Femur (tissue), 1 donor: ENCODE results near the gene MYO3B.
"Not testable (repeated sequence)": the region's sequence is repeated elsewhere in the genome, so short reads cannot be mapped to it uniquely, and the experiment has no call there.

Source experiments
- DNase-seq: peaks from one replicate; pipeline ENCODE4 v3.0.0-alpha.2; 2017

The MYO3B gene

DNA sequence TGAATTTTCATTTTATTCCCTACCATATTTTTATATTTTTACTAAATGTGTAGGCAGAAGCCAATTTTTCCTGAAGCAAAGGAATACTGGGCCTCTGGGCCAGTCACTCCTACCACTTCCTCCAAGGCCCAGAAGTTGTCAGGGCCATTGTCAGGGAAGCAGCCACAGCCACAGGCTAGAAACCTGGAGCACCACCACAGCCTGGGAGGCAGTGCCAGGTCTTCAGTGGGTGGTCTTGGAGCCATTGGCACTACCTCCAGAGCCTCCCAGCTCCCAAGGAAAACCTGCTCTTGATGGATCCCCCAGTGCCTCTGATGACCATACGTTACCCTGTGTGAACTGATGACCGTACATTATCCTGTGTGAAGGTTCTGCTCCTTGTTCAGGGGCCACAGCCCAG lies 401.6 kb downstream of the MYO3B start:
- DNase-seq = no peak

DNA sequence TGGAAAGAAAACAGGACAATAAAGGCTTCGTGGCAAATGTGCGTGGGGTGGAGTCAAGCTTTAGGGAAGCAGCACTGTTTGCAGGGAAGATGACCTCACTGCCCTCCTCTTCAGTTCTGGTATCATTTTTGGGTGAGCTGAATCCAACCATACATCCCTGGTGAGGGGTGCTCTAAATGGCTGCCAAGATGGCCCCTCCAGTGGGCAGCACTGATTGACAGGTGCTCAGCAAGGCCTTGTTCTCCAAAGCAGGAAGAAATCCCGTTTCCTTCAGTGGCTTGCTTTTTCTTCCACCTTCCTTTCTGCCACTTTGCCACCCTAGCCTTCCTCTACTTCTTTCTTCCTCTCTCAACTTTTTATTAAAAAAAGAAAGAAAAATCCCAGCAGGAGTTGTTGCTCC lies 404.4 kb downstream of the MYO3B start:
- DNase-seq = no peak

DNA sequence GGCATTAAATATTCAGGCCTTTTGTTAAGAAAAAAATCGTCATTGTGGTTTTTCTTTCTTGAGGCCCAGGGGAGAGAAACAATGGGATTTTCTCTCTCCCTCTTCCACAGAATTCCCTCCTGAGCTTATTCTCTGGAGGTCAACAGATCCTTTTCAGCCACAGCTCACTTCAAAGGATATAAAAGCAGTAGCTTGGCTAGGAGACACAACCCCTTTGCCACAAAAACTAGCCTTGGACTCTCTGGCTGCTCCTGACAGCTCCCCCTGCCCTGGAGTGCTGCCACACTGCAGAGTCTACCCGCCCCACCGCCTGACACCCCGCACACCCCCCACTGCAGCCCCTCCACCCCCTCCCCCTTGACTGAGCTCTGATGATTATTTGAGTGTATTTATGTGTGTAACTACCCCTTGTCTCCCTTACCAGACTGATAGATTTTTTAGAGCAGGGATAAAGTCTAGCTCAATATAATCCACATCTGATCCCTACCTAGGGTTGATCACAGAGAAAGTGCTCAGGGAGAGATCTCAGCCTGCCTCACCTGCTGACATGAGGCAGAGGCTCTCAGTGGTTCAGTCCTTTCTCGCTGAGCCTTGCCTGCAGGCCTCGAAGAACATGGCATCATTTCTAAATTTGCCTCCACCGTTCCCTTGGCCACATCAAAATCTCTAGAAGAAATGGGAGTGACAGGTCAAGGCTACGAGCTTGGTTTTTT lies 405.0 kb downstream of the MYO3B start:
- DNase-seq = no peak

DNA sequence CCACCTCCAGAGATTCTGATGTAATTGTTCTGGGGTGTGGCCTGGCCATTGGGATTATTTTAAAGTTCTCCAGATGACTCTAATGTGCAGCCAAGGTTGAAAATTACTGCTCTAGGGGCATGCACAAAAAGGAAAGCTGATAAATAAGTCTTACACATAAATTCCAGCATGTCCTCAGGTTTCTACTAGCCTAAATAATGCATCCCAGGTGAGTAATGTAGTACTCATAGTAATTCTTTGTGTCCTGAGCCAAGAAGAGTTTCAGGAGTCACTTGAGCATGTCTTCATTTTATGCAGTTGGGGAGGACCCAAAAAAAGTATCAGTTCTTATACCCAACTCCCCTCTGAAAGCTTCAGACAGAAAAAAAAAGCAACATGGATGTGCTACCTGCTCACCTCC lies 407.1 kb downstream of the MYO3B start:
- no peak for DNase-seq

DNA sequence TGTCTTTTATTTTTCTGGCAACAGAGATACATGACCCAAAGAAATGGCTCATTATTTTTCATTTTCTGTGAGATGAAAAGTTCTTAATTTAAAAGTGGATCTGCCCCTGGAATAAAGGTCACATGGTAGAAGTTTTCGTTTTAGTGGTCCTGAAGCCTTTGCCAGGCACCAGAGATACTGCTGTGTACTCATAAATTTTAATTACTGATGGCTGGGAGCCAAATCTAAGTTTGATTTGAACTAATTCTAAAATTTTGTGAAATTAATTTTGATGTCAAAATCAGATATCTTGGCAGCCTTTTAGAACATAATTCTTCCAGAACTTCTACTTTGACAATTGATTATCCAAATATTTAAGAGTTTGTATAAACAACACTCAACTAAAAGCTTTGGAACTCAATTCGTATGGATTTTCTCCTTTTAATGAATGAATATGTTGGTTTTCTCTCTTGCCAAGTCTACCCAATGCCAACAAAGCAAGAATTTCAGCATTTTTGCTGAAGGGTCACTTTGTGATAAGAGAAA lies 408.7 kb downstream of the MYO3B start:
- DNase-seq = no peak

DNA sequence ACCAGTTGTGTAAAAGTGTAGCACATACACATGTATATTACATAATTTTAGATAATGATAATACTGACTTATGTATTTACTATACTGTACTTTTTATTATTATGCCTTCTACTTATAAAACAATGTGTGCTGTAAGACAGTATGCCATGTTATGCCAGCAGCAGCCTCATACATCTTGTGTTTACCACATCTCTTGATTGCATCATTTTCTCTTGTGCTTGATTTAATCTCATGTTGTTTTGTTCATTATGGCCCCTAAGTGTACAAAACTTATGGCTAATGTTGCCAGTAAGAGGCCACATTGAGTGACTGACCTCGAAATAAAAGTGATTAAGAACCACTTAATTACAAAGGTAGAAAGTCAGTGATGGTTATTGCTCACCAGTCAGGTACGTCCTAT lies 409.2 kb downstream of the MYO3B start:
- DNase-seq = no peak

DNA sequence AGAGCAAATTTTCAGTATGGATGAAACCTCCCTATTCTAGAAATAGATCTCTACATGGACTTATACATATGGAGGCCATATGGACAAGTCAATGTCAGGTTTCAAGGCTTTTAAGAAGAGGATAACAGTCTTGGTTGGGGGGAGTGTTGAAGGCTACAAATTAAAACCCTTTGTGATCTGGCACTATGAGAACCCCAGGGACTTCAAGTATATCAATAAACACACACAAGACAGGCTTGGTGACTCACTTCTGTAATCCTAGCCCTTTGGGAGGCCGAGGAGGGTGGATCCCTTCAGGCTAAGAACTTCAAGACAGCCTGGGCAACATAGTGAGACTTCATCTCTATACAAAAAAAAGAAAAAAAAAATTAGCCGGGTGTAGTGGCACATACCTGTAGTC lies 410.0 kb downstream of the MYO3B start:
- DNase-seq = no peak

DNA sequence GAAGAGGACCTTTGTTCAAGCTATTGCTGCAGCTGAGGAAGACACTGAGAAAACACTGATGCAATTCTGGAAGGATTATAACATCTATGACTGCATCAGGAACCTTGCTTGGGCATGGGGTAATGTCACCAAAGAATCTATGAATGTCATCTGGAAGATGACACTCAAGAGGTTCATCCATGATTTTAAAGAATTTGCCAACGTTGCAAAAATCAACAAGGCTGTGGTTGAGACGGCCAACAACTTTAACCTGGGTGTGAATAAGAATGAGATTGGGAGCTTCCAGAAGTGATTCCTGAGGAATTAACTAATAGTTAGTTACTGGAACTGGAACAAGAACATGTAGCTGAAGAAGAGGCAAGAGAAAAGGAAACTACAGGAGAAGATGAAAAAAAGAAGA lies 410.8 kb downstream of the MYO3B start:
- no peak for DNase-seq

DNA sequence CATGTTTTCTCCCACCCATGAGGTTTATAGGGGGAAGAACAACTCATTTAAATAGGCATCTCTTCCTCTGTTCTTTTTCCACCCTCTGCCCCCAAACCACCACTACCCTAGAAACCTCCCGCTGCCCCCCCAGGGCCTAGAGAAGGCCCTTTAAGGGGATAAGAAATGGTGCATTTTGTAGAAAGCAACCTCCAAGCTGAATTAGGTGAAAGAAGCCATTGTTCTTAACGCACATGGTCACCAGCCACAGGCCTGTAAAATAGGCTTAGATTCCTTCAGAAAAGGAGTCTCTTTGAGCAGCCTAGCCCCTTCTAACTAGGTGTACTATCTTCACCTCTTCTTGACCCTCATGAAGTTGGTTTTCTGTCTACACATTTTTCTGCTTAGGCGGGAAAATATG lies 418.6 kb downstream of the MYO3B start:
- DNase-seq = no peak

DNA sequence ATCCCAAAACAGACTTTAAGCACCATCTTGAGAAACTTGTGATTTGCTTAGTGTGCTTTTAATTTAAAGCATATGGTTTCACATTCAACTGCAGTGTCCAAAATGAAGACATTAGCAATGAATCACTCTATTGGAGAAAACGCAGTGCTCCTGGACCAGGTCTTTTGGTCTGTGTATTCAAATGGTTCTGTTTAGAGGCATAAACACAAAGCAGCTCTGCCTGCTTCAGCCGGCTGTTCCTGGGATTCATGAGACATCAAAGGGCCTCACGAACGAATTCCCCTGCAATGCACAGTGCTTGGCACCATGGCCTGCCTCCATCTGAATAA lies 420.1 kb downstream of the MYO3B start:
- no peak for DNase-seq

DNA sequence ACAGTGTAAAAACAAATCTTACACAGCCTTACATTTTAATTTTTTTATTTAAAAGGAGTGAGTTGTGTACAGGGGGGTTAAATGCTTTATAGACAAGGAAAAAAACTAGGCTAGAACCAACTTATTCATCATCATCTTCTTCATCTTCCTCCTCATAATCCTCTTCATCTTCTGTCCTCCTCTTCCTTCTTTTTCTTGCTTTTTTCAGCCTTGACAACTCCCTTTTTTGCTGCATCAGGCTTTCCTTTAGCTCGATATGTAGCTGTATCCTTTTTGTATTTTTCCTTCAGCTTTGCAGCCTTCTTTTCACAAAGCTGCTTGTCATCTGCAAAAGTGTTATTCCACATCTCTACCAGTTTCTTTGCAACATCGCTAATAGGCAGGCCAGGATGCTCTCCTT lies 423.5 kb downstream of the MYO3B start:
- no peak for DNase-seq

DNA sequence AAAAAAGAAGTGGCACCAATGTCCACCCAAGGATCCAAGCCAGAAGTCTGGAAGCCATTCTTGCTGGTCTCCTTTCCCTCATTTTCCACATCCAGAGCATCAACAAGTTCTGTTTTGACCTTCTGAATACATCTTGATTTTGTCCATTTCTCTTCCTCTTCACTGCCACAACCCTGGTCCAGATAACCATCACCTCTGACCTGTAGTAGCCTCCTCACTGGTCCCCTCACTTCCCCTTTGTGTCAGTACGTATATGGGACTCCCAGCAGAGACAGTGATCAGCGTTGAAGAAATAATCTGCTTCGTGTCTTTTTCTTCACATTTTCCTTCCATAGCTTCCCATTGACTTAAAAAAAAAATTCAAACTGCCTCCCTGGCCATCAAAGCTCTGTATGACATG lies 427.9 kb downstream of the MYO3B start:
- DNase-seq = no peak

DNA sequence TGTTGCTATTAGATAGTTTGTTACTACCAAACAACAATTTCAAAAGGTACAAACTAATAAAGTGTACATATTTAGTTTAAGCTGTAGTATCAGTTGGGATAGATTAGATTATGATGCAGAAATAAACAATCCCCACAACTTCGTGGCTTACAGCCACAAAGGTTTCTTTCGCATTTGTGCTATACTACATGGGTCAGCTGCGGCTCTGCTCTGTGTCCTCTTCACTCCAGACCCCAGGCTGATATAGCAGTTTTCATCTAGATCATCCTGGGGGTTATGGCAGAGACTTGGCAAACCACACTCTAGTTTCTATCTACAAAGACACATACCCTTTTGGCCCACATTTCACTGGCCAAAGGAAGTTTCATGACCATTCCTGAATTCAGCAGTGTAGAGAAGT lies 429.2 kb downstream of the MYO3B start:
- no peak for DNase-seq

DNA sequence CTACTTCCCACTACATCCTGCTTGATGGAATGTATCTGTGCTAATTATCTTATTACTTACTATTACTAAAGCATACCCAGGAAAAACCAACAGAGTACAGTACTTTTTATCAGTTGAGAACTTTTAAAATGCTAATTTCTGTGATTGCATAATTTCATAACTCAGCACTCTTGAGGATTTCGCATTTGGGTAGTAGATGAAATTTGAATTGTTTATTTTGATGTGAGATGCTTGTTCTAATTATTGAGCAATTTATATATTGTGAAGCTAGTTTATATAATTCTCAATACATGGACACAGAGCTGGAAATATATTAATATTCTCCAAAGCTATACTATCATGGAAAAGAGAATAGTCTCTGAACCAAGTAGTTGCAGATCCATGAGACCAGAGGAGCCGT lies 432.7 kb downstream of the MYO3B start:
- no peak for DNase-seq

DNA sequence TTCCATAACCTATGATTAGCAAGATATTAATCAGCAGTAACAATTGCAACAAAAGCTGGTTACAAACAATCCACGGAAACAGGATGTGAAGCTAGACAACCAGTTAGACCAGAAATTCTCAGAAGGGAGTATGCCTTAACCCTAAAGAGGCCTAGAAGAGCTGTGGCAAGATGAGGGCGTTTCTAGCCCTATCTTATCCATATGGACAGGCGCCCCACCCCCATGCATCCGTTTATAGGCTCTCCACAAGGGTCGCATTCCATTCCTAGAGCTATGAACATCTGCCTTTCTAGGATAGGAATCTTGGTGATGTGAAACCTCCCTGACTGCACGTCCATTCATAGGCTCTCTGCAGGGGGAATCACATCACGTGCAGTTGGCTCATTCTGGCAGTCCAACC lies 441.0 kb downstream of the MYO3B start:
- DNase-seq = not testable (repeated sequence)

DNA sequence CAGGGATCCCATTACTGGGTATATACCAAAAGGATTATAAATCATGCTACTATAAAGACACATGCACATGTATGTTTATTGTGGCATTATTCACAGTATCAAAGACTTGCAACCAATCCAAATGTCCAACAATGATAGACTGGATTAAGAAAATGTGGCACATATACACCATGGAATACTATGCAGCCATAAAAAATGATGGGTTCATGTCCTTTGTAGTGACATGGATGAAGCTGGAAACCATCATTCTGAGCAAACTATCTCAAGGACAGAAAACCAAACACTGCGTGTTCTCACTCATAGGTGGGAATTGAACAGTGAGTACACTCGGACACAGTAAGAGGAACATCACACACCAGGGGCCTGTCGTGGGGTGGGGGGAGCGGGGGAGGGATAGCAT lies 457.1 kb downstream of the MYO3B start:
- DNase-seq = not testable (repeated sequence)

DNA sequence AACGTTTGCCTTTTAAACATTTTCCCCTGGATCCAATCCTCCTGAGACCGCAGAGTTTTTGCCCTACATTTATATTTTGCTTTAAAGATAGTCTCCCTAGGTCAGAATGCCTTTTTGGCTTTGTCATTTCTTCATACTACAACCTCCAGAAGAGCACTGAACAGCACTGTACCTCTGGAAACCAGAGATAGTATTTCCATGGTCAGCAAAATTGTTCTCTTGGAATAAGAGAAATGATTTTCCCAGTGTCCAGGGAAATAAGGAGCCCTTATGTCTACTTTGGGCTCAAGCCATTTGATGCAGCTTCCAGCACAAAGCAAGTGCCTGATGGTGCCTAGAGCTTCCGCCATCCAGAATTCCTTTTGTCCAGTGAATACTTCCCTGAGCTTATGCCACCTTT lies 461.7 kb downstream of the MYO3B start:
- DNase-seq = no peak

DNA sequence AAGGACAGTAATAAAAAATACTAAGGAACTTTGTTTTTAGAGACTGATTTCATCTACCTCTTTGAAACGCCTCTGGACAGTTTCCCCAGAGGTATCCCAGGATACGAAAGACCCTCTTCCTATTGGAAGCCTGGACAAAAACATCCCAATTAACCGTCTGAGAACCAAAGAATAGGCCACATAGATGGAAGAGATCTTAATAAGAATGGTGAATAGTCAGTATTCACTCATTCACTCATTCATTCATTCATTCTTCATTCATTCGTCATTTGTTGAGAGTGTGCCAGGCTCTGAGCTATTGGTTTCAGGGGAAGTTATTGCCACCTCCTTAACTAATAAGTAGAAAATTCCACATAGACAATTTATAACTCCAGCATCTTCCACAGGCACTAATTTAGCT lies 464.0 kb downstream of the MYO3B start:
- no peak for DNase-seq

DNA sequence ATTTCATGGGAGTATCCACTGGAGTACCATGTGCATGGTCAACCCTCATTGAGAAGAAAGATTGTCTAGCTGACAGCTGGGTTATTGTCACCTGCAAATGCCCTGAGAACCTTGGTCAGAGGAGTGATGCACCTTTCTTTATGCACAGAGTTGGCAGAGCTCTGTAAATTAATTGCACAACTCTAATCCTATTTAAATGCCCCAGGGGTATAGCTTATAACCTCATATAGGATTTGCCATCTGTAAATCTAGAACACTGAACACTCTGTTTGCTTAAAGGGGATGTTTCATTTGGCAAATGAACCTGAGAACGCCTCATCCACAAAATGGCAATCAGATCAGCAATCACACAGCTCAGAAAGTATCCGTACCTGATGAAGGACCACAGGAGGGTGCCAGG lies 465.4 kb downstream of the MYO3B start:
- DNase-seq = no peak

DNA sequence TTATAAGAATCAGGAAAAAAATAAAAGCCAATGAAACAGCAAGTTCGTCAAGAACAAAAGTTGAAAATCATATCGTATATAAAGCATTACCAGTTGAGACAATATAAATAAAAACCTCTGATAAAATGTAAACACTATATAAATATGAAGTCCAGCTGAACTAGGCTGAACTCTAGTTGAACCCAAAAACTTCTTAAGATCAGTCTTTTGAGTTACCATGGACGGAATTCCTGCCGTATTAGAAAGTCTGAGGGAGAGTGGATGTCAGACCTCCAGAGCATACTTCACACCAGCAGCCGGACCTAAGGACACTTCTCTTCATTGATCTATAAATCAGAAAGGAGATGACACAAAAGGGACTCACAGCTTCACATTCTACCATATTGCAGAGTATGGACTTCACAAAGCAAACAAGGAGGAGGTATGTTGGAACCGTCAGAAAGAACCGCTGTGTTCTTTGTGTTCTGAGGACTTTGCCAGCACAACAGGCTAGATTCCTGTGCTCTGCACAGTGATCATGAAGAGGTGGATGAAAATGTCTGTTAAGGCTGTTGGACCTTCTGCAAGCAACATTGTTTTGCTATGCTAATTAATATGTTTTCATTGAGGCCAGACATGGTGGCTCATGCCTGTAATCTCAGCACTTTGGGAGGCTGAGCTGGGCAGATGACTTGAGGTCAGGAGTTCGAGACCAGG lies 469.9 kb downstream of the MYO3B start:
- DNase-seq = no peak

DNA sequence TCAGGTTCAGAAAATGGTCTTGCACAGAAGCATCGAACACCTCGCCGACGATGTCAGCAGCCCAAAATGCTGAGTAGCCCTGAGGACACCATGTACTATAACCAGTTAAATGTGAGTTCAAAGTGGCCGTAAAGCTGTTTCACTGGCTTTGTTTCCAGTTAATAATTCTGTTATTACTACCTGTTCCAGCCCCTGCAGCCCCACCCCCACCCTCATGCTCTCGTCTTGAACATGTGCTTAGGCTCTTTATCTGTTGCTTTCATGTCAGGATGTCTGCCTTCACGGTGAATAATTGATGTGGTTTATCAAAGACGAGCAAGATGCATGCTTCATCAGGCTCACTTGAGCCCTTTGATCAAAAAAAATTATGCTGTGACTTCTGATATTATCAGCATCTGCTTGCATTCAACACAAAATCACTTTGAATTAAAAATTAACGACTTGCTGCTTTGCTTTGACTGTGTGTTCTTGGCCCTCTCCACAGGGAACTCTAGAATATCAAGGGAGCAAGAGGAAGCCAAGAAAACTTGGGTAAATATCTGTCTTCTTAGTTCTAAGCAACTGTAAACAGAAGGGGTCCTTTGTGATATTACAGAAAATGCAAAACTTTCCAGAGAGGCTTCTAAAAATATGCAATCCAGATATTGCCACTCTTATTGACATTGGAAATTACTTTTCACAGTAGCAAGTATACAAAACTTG lies 473.8 kb downstream of the MYO3B start:
- DNase-seq = no peak

DNA sequence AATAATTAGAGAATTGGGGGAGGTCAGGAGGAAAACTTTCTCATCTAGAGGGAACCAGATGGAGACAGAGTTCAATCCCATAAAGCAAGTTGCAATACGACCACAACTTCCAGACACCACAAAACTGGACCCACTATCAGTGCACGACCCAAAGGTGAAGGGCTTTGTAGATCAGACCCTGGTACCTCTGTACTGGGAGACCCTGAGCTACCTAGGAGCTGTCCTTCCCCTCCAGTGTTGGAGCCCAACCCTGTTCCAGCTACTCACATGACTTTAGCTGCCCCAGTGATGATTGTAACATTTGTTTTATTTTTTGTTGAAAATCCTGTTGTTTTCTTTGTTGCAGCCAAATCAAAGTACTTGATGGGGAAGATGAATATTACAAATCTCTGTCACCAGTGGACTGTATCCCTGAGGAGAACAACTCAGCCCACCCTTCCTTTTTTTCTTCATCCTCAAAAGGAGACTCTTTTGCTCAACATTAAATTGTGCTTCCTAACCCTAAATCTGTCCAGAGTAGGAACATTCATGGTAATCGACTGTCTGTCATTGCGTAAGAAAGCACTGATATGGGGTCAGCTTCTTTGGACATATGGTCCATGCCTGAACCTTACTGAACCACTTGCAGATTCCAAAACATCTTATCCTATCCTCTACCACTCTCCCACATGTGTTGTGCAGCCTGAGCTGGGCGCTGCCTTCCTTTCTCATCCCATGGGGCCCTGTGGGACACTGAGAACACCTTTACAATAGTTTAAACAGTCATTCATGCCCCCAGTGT lies 474.9 kb downstream of the MYO3B start:
- no peak for DNase-seq

DNA sequence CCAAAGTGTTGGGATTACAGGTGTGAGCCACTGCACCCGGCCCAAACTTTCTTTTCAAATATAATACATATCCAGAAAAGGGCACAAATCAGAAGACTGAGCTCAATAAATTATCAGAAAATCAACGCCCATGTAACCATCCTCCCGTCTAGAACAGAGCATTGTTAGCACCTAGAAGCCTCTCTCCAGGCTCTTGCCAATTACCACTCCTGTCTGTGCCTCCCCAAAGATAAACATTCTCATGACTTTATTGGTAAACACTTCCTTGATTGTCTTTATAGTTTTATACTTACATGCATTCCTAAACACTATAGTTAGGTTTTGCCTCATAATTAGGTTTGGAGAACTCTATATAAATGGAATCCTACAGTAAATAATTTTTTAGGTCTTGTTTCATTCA lies 478.7 kb downstream of the MYO3B start:
- DNase-seq = no peak
